ENCODE measurements around the gene MYO1C.
"Not testable (repeated sequence)": the region's sequence is repeated elsewhere in the genome, so short reads cannot be mapped to it uniquely, and the experiment has no call there.

The MYO1C gene

DNA sequence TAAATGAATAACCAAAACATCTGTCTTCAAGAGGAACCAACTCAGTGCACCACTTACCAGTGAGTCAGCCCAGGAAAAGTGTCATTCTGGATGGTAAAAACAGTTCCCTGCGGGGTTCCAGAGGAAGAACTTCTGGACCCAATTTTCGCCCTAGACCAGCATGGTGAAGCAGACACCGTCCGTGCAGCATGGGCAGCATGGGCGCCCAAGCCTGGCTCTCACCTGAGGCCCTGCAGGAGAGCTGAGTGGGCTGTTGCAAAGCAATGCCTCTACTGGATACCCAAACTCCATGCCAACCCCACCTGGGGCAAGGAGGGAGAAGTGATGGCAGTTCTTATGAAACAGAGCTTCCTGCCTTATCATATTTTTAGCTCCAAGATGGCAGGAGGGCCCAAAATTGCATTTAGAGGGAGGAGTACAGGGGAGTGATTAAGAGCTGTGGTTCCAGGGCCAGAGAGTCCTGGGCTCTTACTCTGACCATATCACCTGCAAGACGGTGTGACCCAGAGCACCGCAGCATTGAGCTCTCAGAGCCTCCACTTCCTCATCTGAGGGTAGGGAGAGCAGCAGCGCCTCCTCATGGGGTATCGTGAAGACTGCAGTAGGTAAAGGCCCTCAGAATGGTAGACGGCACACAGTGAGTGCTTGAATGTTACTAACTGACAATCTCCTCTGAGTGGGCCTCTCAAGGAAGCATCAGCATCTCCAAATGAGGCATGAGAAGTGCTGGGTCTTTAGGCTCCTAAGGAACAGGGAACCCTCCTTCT is 40.5 kb upstream of the MYO1C start:
- peak; percentile 37 for TF ChIP-seq CTCF (IDR thresholded peaks at IDR 0.05; ENCODE audit: low read depth, low read length, missing control alignments)
- no peak overlapping the region for H3K4me3 ChIP-seq (replicated peaks; ENCODE audit: low read depth, low read length)
- DNase-seq (ENCODE audit: extremely low read depth, low read depth), result no peak

DNA sequence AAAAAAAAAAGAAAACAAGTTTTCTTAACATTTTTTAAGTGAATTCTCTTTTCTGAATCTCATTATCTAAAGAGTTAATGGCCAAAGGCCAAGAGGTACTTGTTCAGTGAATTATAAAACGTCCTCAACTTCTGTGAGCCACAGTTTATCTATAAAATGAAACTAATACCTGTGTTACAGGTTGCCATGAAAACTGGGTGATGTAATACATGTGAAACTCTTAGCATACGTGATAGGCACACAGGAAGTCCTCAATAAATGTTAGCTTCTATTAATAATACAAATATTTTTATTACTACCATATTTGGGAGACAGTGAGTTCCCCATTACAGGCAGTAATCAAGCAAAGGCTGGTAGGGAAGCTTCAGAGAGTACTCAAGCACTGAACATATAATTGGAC is 37.4 kb upstream of the MYO1C start:
- TF ChIP-seq CTCF (IDR thresholded peaks at IDR 0.05; ENCODE audit: low read depth, low read length, missing control alignments), result no peak
- no peak for DNase-seq (ENCODE audit: extremely low read depth, low read depth)
- no peak overlapping the region for H3K4me3 ChIP-seq (replicated peaks; ENCODE audit: low read depth, low read length)

DNA sequence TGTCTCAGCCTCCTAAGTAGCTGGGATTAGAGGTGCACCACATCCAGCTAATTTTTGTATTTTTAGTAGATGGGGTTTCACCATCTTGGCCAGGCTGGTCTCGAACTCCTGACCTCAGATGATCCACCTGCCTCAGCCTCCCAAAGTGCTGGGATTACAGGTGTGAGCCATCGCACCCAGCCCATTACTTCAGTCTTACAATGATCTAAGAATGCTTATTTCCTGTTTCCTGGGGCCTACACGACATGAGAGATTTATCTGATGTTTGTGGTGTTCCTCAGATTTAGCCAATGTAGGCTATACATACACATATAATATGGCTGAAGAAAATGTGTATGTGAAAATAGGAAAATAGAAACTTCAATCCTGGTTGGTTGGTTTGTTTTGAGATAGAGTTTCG is 34.4 kb upstream of the MYO1C start:
- DNase-seq (ENCODE audit: extremely low read depth, low read depth); H3K4me3 ChIP-seq (replicated peaks; ENCODE audit: low read depth, low read length): not testable (repeated sequence)

GRCh38 chr17:1522626-1523025 is 30.1 kb upstream of the MYO1C start:
- TF ChIP-seq CTCF (IDR thresholded peaks at IDR 0.05; ENCODE audit: low read depth, low read length, missing control alignments), result no peak
- no peak overlapping the region for H3K4me3 ChIP-seq (replicated peaks; ENCODE audit: low read depth, low read length)
- DNase-seq (ENCODE audit: extremely low read depth, low read depth), result no peak

DNA sequence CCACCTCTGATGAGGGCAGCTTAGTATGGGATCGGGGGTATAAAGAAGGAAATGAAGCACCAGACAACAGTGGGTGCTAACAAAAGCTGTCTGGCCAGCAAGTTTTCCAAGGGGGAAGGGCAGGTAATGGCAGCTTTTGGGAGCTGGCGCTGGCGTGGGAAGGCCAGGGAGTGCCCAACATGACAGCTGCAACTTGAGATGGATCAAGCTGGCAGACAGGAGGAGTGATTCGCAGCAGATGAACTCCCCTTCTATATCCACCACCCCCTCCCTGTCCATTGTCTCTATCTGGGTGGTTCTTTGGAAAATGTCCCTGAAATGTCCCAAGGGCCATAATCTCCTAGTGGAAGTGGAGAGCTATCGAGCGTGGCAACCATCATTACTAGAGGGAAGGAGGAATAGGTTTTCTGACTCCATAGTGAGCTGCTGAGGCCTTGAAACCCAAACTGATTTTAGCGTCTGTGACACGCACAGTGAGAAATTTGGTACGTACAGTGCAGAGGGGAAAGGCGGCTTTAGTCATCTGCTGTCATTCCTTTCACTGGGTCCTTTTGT is 28.7 kb upstream of the MYO1C start:
- no peak for TF ChIP-seq CTCF (IDR thresholded peaks at IDR 0.05; ENCODE audit: low read depth, low read length, missing control alignments)
- no peak overlapping the region for H3K4me3 ChIP-seq (replicated peaks; ENCODE audit: low read depth, low read length)
- DNase-seq (ENCODE audit: extremely low read depth, low read depth), result no peak

DNA sequence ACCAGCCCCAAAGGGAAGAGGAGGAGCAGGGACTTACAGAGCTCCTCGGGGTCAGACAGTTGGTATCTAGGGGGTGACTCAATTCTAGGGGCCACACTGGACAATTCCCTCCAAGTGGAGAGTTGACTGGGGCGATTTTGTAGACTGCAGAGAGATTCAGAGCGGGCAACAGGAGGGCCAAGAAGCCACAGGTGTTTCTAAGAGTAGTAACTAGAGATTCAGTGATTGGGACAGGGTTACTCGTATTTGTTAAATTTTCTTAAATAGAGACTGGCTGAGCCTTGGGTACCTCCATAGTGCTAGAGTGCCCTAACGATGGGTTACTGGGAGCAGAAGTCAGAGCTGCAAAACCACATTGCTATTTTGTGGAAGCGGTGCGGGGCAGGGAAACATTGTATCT is 27.2 kb upstream of the MYO1C start:
- no peak for TF ChIP-seq CTCF (IDR thresholded peaks at IDR 0.05; ENCODE audit: low read depth, low read length, missing control alignments)
- H3K4me3 ChIP-seq (replicated peaks; ENCODE audit: low read depth, low read length), result no peak overlapping the region
- DNase-seq (ENCODE audit: extremely low read depth, low read depth), result no peak

- TF ChIP-seq CTCF (IDR thresholded peaks at IDR 0.05; ENCODE audit: low read depth, low read length, missing control alignments), result no peak
- H3K4me3 ChIP-seq (replicated peaks; ENCODE audit: low read depth, low read length), result no peak overlapping the region
- DNase-seq (ENCODE audit: extremely low read depth, low read depth), result no peak
Observed at GRCh38 chr17:1518410-1518809, 25.9 kb upstream of the MYO1C start.

Data from HFF-Myc (cell line).